Motor neuron (in vitro differentiated cells): Measurements from ENCODE around the gene MNX1. TPM values are rescaled to one million over a fixed set of nuclear protein-coding genes. Genes with fewer than 3 reads are reported as not detected.

Experiments used
- ATAC-seq, 8 experiments: fragments of 200-7000 bp; cut with Tn5 transposase; replicated peaks in 6 of 8; 2 replicates each; pipeline ENCODE4 v1.8.0; 2021; ENCODE audit warnings: mild to moderate bottlenecking in 8 of 8, moderate library complexity in 8 of 8
- H3K27ac ChIP-seq, 2 donors: fragments of 250-450 bp; sonication (Bioruptor Pico); 2 replicates each; pipeline ENCODE4 v1.9.0; 2021; ENCODE audit warnings: antibody characterized with exemption in 2 of 2, mild to moderate bottlenecking in 2 of 2, moderate library complexity in 1 of 2
- H3K4me1 ChIP-seq, 2 donors: fragments of 250-450 bp; sonication (Bioruptor Pico); replicated peaks in 1 of 2; 2 replicates each; pipeline ENCODE4 v1.6.1; 2021; ENCODE audit warnings: antibody characterized with exemption in 2 of 2, mild to moderate bottlenecking in 2 of 2, moderate library complexity in 1 of 2
- H3K4me3 ChIP-seq, 5 donors: fragments of 250-450 bp; sonication (Bioruptor Pico); 2 replicates each; pipeline ENCODE4 v1.9.0; 2021; ENCODE audit warnings: antibody characterized with exemption in 5 of 5, mild to moderate bottlenecking in 5 of 5, moderate library complexity in 4 of 5
- WGBS, 10 experiments: fragments of 450-650 bp; shearing (Covaris generic); methylation state at CpG; one replicate each; pipeline ENCODE4 v1.0.0; 2022; 5-methylcytosine and 5-hydroxymethylcytosine counted together
- in situ Hi-C, 9 experiments: fragments of 400-800 bp; cut with MboI; loops; one replicate each; pipeline ENCODE4 v1.15.0; 2021; ENCODE audit warnings: low sequenced_read_pairs in 9 of 9, low pct_unique_long_range_greater_than_20kb in 2 of 9; ENCODE audit not compliant: unreplicated experiment in 9 of 9
- total RNA-seq, 8 experiments: library from RNA; unstranded; fragments of 300-600 nt; gene quantifications; 2 replicates each; pipeline versions ENCODE4 v1.2.3 to v1.2.4, GENCODE V29; 2022

Gene MNX1
- total RNA-seq, 8 experiments from 2014 or later: 0.36 to 14.8 (median 4.3) TPM

DNA sequence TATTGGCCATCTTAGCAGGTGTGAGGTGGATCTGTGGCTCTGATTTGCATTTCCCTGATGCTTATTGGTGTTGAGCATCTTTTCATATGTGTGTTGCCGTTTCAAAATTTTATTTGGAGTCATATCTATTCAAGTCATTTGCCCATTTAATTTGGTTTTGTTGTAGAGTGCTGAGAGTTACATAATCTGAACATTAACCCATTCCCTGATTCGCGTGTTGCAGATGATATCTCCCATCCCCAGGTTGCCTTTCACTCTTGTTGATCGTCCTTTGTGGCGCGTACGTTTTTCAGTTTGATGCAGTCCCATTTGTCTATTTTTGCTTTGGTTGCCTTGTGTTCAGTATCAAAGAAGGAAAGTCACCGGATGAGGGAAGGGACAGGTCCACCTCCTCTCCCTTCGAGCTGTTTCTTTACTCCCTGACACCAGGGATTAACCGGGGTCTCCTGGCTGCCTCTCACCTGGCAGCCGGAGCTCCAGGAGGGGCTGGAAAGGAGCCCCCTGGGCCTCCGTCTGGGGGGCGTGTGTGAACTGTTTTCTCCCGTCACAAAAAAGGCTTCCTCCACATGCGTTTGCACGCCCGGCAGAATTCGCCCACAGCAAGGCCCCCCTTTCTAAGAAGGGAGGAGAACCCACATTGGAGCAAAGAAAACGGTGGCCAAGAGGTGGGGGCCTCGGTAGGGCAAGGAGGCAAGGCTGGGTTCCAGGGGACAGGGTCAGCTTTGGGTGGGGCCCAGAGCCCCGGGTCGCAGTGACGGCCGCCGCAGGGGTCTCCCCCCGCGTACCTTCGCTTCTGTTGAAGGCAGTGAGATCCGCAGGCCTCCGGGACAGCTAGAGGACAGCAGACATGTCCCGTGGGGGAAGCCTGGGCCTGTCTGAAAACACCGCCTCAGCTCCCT, 8.3 kb downstream of the MNX1 start:
- in situ Hi-C loops: no loop called here
- no peak for ATAC-seq
- 0 to 59% (median 23%) methylated on average over 1 to 10 of the region's 32 CpGs for WGBS, 10 experiments
- Histone ChIP-seq H3K27ac (peak overlapping the region in 1 of 2 donors; percentile 66), H3K4me3 (peak overlapping the region in 1 of 5 donors; percentile 87), H3K4me1 (peaks cover 25 to 26% of the 10 kb centered on the region in 2 donors)

DNA sequence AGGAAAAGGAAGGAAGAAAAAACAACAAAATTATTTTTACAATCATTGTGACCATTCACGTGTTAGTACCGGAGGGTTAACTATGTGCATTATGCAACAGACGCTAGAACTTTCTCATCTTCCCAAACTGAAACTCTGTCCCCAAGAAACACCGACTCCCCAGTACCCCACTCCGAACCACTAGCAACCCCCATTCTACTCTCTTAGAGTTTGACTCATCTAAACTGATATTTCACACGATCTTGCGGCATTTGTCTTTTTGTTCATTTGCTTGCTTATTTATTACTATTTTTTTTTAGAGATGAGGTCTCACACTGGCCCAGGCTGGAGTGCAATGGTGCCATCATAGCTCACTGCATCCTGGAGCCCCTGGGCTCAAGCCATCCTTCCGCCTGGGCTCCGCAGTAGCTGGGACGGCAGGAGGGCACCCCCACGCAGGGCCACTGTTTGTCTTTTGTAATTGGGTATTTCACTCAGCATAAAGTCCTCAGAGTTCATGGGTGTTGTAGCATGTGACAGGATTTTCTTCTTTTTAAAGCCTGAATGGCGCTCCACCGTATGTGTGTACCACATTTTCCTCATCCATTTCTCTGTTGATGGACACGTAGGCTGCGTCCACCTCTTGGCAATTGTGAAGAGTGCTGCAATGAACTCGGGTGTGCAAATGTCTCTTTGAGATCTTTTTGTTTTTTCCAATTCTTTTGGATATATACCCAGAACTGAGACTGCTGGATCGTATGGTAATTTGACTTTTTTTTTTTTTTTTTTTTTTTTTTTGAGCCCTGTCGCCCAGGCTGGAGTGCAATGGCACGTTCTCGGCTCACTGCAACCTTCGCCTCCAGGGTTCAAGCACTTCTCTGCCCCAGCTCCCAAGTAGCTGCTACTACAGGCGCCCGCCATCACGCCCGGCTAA, 9.5 kb downstream of the MNX1 start:
- in situ Hi-C loops: no loop called here

DNA sequence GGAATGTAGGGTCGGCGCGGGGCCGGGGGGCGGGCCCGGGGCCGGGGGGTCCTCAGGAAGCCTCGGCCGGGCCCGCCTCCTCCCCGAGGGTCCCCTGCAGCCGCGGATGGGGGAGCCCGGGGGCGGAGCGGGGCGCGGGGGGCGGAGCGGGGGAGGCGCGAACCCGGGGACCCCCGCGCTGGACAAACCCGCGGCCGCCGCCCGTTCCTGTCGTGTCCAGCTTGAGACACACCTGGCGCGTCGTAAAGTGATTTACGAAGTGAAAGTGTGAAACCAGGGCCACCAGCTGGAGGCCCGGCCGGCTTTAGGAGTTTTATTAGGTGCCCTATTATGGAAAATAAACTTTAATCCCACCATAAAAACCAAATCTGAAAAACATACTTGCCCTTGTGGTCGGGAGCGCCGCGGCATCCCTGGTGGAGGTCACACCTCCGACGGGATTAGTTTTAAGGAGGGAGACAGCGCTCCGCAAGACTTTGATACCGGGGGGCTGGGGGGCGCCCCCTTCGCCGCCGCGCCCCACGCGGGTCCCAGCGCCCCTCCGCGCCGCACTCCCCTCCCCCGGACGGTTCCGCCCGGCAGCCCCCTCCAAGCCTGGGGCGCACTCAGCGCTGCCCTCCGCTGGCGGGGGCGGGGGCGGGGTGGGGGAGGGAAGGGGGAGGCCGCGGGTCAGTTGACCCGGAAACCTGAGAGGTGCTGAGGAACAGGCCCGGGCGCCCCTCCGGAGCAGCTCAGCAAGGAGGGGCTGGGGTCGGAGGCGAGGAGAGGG, 10.3 kb downstream of the MNX1 start:
- in situ Hi-C loops: no loop called here
- WGBS, 10 experiments: 0 to 11% (median 2%) methylated on average over 1 to 12 of the region's 75 CpGs; no CpG with 5 or more reads in 7 of the 10 experiments
- peaks cover 20 to 26% of the 10 kb centered on the region in 2 donors for H3K4me1 ChIP-seq
- H3K27ac ChIP-seq: no peak overlapping the region
- no peak for ATAC-seq
- peak overlapping the region in 3 of 5 donors; percentile 4 to 25 (median 9) for H3K4me3 ChIP-seq

More for the DNA sequence above, 9.5 kb downstream of the MNX1 start:
- Histone ChIP-seq H3K27ac (no peak overlapping the region), H3K4me3 (no peak overlapping the region), H3K4me1 (peaks cover 24 to 26% of the 10 kb centered on the region in 2 donors)
- no peak for ATAC-seq
- 14 to 59% (median 29%) methylated on average over 3 to 20 of the region's 25 CpGs for WGBS, 10 experiments

DNA sequence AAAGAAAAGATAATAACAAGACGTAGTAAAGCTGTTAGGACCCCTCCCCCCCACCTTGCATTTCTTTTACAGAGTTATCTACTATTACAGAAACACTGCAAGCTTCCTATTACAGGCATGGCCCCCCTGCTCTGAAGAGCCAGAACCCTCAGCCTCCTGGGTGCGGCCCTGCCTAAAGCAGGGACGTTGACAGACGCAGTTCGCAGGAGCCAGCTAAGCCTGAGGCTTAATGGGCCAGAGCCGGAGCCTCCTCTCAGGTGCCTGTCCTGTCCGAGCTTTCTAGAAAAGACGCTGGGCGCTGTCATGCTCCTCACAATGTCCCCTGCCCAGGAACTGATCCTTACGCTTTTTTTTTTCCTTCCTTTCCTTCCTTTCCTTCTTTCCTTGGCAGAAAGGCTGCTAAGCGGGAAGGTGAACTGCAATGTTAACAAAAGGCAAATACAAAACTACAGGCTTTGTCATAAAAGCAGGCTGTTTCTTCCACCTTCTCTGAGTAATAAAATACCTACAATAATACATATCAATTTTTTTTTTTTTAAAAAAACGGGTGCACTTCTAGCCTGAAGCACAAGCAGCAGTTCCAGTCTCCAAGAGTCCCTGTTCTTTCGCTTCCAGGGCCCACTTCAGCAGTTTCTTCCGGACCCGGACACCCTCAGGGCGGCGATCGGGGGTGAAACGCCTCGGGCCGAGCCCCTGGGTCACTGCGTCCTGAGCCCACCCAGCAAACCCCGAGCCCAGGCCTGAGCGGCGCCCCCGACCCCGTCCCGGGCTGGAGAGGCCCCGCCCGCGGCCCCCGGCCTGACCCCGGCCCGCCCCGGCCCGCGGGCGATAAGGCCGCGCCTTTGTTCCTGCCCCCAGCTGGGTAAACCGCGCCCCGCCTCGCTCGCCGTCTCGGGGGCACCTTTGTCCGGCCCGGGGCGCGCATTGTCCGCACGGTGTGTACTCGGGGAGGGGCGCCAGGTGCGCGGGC, 11.2 kb downstream of the MNX1 start:
- ATAC-seq: no peak
- Histone ChIP-seq H3K4me1 (peaks cover 16 to 24% of the 10 kb centered on the region in 2 donors), H3K27ac (no peak overlapping the region), H3K4me3 (peak overlapping the region in 3 of 5 donors; percentile 4 to 25 (median 9))
- WGBS, 10 experiments: 16 to 84% (median 33%) methylated on average over 3 to 9 of the region's 57 CpGs; no CpG with 5 or more reads in 1 of the 10 experiments
- in situ Hi-C loops: no loop called here

DNA sequence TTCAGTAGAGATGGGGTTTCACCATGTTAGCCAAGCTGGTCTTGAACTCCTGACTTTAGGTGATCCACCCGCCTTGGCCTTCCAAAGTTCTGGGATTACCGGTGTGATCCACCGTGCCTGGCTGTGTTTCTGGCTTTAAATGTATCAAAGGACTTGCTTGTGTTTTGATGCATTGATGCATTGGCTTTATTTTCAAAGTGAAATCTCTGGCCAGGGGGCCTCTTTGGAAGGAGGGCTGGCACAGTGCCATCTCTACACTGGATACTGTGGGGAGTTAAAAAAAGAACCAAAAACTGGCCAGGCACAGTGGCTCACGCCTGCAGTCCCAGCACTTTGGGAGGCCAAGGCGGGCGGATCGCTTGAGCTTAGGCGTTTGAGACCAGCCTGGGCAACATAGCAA, 16.0 kb downstream of the MNX1 start:
- H3K4me3 ChIP-seq: no peak overlapping the region
- H3K27ac ChIP-seq: no peak overlapping the region
- no peak for ATAC-seq
- 60 to 100% (median 86%) methylated on average over 1 to 5 of the region's 8 CpGs; no CpG with 5 or more reads in 4 of the 10 experiments for WGBS, 10 experiments
- in situ Hi-C loops: no loop called here
- H3K4me1 ChIP-seq: no peaks in the 10 kb centered on the region

DNA sequence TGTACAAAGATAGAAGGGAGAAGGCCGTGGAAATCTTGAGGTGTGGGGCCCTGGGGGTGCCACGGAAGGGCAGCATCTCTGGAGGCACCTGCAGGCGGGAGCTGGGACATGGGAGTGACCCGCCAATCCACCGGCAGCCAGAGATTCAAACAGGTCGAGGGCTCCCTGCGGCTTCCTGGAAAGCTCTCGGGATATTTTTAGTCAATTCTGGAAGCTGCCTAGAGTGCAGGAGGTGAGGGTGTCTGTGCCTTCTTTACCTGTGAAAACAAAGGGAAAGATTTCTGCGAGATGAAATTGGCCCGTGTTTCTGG, 16.6 kb downstream of the MNX1 start:
- no peak overlapping the region for H3K27ac ChIP-seq
- no peaks in the 10 kb centered on the region for H3K4me1 ChIP-seq
- no peak overlapping the region for H3K4me3 ChIP-seq
- no peak for ATAC-seq
- in situ Hi-C loops: no loop called here
- WGBS, 10 experiments: 57 to 100% (median 72%) methylated on average over 1 to 9 of the region's 10 CpGs; no CpG with 5 or more reads in 5 of the 10 experiments

DNA sequence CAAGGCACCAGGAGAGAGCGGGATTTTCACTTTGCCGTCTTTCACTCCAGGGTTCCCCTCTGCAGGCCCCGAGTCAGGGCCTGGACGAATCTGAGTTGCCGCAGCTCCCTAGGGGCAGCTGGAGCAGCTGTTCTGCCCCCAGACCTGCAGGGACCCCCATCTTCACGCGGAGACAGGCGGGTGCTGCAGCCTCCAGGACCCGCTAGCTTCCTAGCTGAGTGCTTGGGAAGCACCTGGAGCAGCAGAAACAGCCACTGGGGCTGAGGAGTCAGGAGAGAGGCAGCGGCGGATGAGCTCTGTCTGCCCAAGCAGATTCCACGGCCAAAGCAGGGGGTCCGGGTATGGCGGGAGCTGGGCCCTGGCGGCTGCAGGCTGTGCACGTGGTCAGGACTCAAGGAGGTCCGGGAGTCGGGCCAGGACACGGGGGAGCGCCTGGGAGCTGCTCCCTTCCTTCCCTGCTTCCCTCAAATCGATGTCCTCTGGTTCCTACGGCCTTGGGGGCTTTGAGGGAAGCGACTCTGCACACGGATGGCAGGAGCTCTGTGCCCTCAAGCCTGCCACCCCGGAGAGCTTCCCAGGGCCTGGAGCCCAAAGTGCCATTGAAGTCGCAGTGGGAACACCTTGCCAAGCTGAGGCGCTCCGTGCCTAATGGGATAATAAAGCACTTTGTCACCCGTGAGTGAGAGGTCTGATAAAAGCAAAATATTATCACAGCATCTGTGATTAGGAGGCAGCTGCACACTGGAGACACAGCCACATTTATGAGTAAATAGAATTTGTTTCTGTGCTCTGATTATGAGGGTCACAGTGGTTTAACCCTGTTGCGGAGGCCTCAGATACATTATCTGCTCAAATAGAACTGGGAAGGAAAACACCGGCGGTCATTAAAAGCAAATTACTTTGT, 17.2 kb downstream of the MNX1 start:
- Histone ChIP-seq H3K4me3 (no peak overlapping the region), H3K4me1 (no peaks in the 10 kb centered on the region), H3K27ac (no peak overlapping the region)
- WGBS, 10 experiments: 34 to 100% (median 81%) methylated on average over 1 to 10 of the region's 32 CpGs; no CpG with 5 or more reads in 2 of the 10 experiments
- no peak for ATAC-seq
- in situ Hi-C loops: no loop called here

GRCh38 chr7:156989766-156990535, 20.5 kb downstream of the MNX1 start:
- in situ Hi-C loops: no loop called here
- Histone ChIP-seq H3K4me1 (no peaks in the 10 kb centered on the region), H3K27ac (no peak overlapping the region), H3K4me3 (no peak overlapping the region)
- no peak for ATAC-seq
- WGBS, 10 experiments: 69 to 94% (median 92%) methylated on average over 2 to 7 of the region's 25 CpGs; no CpG with 5 or more reads in 6 of the 10 experiments

DNA sequence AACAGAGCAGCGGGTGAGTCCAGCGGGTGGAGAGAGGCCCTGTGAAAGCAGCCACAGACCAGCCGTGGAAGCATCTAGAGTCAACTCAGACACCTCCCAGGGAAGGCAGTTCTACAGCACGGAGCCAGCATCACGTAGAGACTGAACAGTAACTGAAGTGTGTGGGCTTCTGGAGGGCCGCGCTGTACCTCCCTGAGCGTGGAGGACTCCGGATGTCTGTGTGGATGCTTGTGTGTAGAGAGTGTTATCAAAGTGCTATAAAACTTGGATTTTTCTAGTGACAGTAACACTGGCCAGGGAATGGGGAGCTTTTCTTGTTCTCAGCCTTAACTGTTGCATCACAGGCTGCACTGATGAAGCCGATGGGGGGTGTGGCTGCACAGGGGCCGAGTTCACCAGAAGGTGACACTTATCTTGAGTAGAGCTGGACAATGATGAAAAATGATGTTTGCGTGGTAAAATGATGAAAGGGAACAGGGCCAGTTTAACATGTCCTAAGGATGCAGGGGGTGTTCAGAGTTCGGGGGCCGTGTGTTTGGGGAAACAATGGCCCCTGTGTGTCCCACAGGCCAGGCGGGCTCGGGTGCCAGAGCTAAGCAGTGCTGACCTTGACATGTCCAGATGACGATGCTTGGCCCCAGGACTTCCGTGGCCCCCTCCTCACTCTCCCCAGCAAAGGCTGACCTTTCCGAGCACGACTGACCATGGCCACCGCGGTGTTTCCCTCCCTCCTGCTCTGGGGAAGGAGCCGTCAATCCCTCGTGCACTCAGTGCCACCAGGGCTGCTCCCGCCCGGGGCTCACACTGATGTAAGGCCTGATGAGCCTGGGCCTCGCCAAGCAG, 21.9 kb downstream of the MNX1 start:
- in situ Hi-C loops: no loop called here
- ATAC-seq: peak in 1 of 8 experiments; percentile 48
- 44 to 100% (median 80%) methylated on average over 1 to 12 of the region's 27 CpGs; no CpG with 5 or more reads in 2 of the 10 experiments for WGBS, 10 experiments
- Histone ChIP-seq H3K4me3 (no peak overlapping the region), H3K4me1 (no peaks in the 10 kb centered on the region), H3K27ac (no peak overlapping the region)

DNA sequence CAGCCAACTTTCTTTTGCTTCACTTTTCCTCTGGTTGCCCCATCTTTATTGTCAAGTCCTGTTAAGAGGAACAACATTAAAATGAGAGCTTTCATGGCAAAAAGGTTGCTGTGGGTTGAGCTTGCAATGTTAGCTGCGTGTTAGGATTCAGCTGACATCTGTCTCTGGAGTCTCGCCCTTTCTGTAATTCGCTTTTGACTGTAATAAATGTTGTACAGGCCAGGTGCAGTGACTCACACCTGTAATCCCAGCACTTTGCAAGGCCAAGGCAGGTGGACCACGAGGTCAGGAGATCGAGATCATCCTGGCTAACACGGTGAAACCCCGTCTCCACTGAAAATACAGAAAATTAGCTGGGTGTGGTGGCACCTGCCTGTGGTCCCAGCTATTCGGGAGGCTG, 24.1 kb downstream of the MNX1 start:
- no peak for ATAC-seq
- in situ Hi-C loops: no loop called here
- WGBS, 10 experiments: 76 to 100% (median 92%) methylated on average over 2 to 8 of the region's 8 CpGs; no CpG with 5 or more reads in 3 of the 10 experiments

More for the DNA sequence above, 24.1 kb downstream of the MNX1 start:
- H3K27ac ChIP-seq: no peak overlapping the region
- H3K4me3 ChIP-seq: no peak overlapping the region
- H3K4me1 ChIP-seq: no peaks in the 10 kb centered on the region
